B cell (primary cell): Measurements from ENCODE around the gene LIPM. TPM values are rescaled to one million over a fixed set of nuclear protein-coding genes. Genes with fewer than 3 reads are reported as not detected.
"Not testable (repeated sequence)": the region's sequence is repeated elsewhere in the genome, so short reads cannot be mapped to it uniquely, and the experiment has no call there.

Source experiments
- ATAC-seq: fragments of 200-7000 bp; cut with Tn5 transposase; one replicate; pipeline ENCODE4 v1.10.0; 2021; ENCODE audit warnings: low read depth, mild to moderate bottlenecking, moderate number of reproducible peaks, moderate library complexity
- CTCF ChIA-PET: fragments of 350-600 bp; sonication (Branson Sonifier 250); formaldehyde crosslinking; loops from one replicate; lab custom pipeline; 2021; ENCODE audit warnings: antibody characterized with exemption, inconsistent platforms; lab: Charles Lee
- POLR2A ChIA-PET: fragments of 350-600 bp; sonication (Branson Sonifier 250); formaldehyde crosslinking; loops from one replicate; lab custom pipeline; 2021; ENCODE audit warnings: antibody characterized with exemption; lab: Charles Lee
- DNase-seq: peaks from one replicate; pipeline ENCODE4 v3.0.0; 2013
- H2AFZ ChIP-seq: 2 replicates; pipeline ENCODE4 v1.6.1; 2012; ENCODE audit warnings: mild to moderate bottlenecking, low read depth, low read length; ENCODE audit not compliant: insufficient read depth, poor library complexity, severe bottlenecking
- H3K27ac ChIP-seq, 2 donors: 1 replicate in 1 of 2; 2 replicates in 1 of 2; pipeline ENCODE4 v1.5.1; 2012 to 2013; ENCODE audit warnings: low read length in 2 of 2, mild to moderate bottlenecking in 2 of 2, moderate library complexity in 1 of 2
- H3K27me3 ChIP-seq, 4 experiments: fragments of 200-600 bp in 1 of 4; sonication (generic) in 1 of 4; replicated peaks in 1 of 4; 1 replicate in 2 of 4; 2 replicates in 2 of 4; pipeline versions ENCODE4 v1.6.1 to v1.7.0; 2013 to 2016; ENCODE audit warnings: low read length in 3 of 4, mild to moderate bottlenecking in 2 of 4, mixed read lengths in 1 of 4, moderate library complexity in 1 of 4; ENCODE audit not compliant: insufficient read depth in 4 of 4, control insufficient read depth in 3 of 4; ENCODE audit errors: control extremely low read depth in 1 of 4
- H3K36me3 ChIP-seq, 2 experiments: replicated peaks in 1 of 2; 1 replicate in 1 of 2; 2 replicates in 1 of 2; pipeline versions ENCODE4 v1.6.1 to v1.7.1; 2013; ENCODE audit warnings: low read length in 1 of 2; ENCODE audit not compliant: insufficient read depth in 2 of 2, control insufficient read depth in 1 of 2; ENCODE audit errors: control extremely low read depth in 1 of 2, extremely low read depth in 1 of 2
- H3K4me1 ChIP-seq, 2 donors: fragments of 200-600 bp in 1 of 2; sonication (generic) in 1 of 2; 1 replicate in 1 of 2; 2 replicates in 1 of 2; pipeline versions ENCODE4 v1.5.1 to v1.6.1; 2013 to 2017; ENCODE audit warnings: low read length in 2 of 2; ENCODE audit not compliant: control insufficient read depth in 2 of 2, insufficient read depth in 2 of 2
- H3K4me2 ChIP-seq: replicated peaks from 2 replicates; pipeline ENCODE3; 2012; ENCODE audit warnings: mild to moderate bottlenecking, low read depth, low read length; ENCODE audit not compliant: poor library complexity, severe bottlenecking
- H3K4me3 ChIP-seq, 5 experiments: fragments of 200-600 bp in 1 of 5; sonication (generic) in 1 of 5; 1 replicate in 3 of 5; 2 replicates in 2 of 5; pipeline versions ENCODE4 v1.5.1 to v1.7.0; 2011 to 2016; ENCODE audit warnings: low read length in 4 of 5, mild to moderate bottlenecking in 4 of 5, low read depth in 2 of 5, control low read depth in 1 of 5, moderate library complexity in 1 of 5; ENCODE audit not compliant: insufficient read depth in 1 of 5; ENCODE audit errors: control extremely low read depth in 1 of 5, extremely low read depth in 1 of 5
- H3K79me2 ChIP-seq: fragments of 200-600 bp; sonication (generic); one replicate; pipeline ENCODE4 v1.6.0; 2016; ENCODE audit warnings: low read length; ENCODE audit not compliant: control insufficient read depth, insufficient read depth
- H3K9ac ChIP-seq: fragments of 200-600 bp; sonication (generic); 2 replicates; pipeline ENCODE4 v1.6.1; 2017; ENCODE audit warnings: mild to moderate bottlenecking, low read length, moderate library complexity
- H3K9me3 ChIP-seq, 3 donors: one replicate each; pipeline versions ENCODE4 v1.6.1 to v1.7.1; 2013; ENCODE audit warnings: low read length in 2 of 3; ENCODE audit not compliant: control insufficient read depth in 2 of 3, insufficient read depth in 1 of 3; ENCODE audit errors: control extremely low read depth in 1 of 3
- H4K20me1 ChIP-seq: 2 replicates; pipeline ENCODE4 v1.6.0; 2012; ENCODE audit warnings: mild to moderate bottlenecking, low read length; ENCODE audit not compliant: insufficient read depth, control insufficient read depth, poor library complexity, severe bottlenecking
- H3K27ac Mint-ChIP-seq: one replicate; pipeline ENCODE4 v1.8.0; 2021; ENCODE audit warnings: mixed read lengths
- H3K27me3 Mint-ChIP-seq: one replicate; pipeline ENCODE4 v1.8.0; 2021; ENCODE audit warnings: mixed read lengths
- H3K4me1 Mint-ChIP-seq: one replicate; pipeline ENCODE4 v1.8.0; 2021; ENCODE audit warnings: mixed read lengths
- H3K4me3 Mint-ChIP-seq: one replicate; pipeline ENCODE4 v1.8.0; 2021; ENCODE audit warnings: mixed read lengths
- H3K9me3 Mint-ChIP-seq: one replicate; pipeline ENCODE4 v1.8.0; 2022; ENCODE audit warnings: mixed read lengths; ENCODE audit not compliant: insufficient read depth
- CTCF ChIP-seq: fragments of 200-600 bp; IDR thresholded peaks from one replicate; pipeline ENCODE4 v1.8.0; 2022; ENCODE audit warnings: antibody characterized with exemption, mild to moderate bottlenecking
- EZH2 ChIP-seq: IDR thresholded peaks from 2 replicates; pipeline ENCODE4 v1.6.1; 2012; ENCODE audit warnings: borderline replicate concordance, low read depth, mild to moderate bottlenecking, moderate library complexity, low read length; ENCODE audit not compliant: insufficient read depth, poor library complexity, severe bottlenecking
- WGBS: methylation state at CpG from one replicate; pipeline ENCODE4 v1.1.5; 2013; ENCODE audit warnings: missing lambda C conversion rate; ENCODE audit not compliant: insufficient coverage; 5-methylcytosine and 5-hydroxymethylcytosine counted together
- intact Hi-C: fragments of 100-400 bp; cut with micrococcal nuclease; formaldehyde crosslinking; loops from one replicate; pipeline ENCODE4 v1.10.0; 2022
- polyA plus RNA-seq: library from polyadenylated mRNA; depleted of rRNA; stranded (reverse); fragments of >200 nt; gene quantifications from 2 replicates; pipeline ENCODE4 v1.2.3, GENCODE V29; 2012
- total RNA-seq, 2 donors: library from RNA; stranded (reverse); fragments of 120-200 nt in 1 of 2; gene quantifications; 1 replicate in 1 of 2; 2 replicates in 1 of 2; pipeline versions ENCODE4 v1.2.3 to v1.2.4, GENCODE V29; 2013 to 2022

Gene LIPM
- total and polyA plus RNA-seq, 2 donors (not counting 1 experiment from before 2014, with no cell fraction given): not detected

GRCh38 chr10:88835910-88836221 is 33.3 kb downstream of the LIPM start:
- no CpG with 5 or more reads among the region's 2 CpGs for WGBS
- no peak overlapping the region for H3K4me3 Mint-ChIP-seq
- TF ChIP-seq EZH2 (no peak), CTCF (peak; percentile 31)
- no peaks in the 10 kb centered on the region for H4K20me1 ChIP-seq
- H3K79me2 ChIP-seq: no peaks in the 10 kb centered on the region
- no peaks in the 10 kb centered on the region for H3K27me3 ChIP-seq
- H3K9ac ChIP-seq: no peak overlapping the region
- H3K4me1 ChIP-seq: peaks cover 0 to 5% of the 10 kb centered on the region in 2 donors
- no peaks in the 10 kb centered on the region for H3K36me3 ChIP-seq
- H3K9me3 ChIP-seq: no peaks in the 10 kb centered on the region
- intact Hi-C loops: loop anchor here (1.0 to 10.0 kb wide), 6 partner anchors 44 to 377 kb away; partner anchors contain the start of genes FAS and STAMBPL1
- DNase-seq: no peak
- no peak for ATAC-seq
- peaks cover 6% of the 10 kb centered on the region for H3K4me1 Mint-ChIP-seq
- H3K4me3 ChIP-seq: no peak overlapping the region
- H3K9me3 Mint-ChIP-seq: no peaks in the 10 kb centered on the region
- H3K4me2 ChIP-seq: no peak overlapping the region
- no peak overlapping the region for H3K27ac ChIP-seq
- H3K27ac Mint-ChIP-seq: no peak overlapping the region
- no peak overlapping the region for H2AFZ ChIP-seq
- CTCF ChIA-PET: interaction anchor here (0.7 to 22.4 kb wide), 48 partner anchors 9 to 382 kb away, joined by 3 to 749 read pairs (median 6); partner anchors contain the start of genes CH25H, FAS, RNLS and STAMBPL1
- POLR2A ChIA-PET: interaction anchor here (0.9 to 2.0 kb wide), 3 partner anchors 44 to 97 kb away, joined by 3 to 6 read pairs (median 4); partner anchors contain the start of gene STAMBPL1
- no peaks in the 10 kb centered on the region for H3K27me3 Mint-ChIP-seq

GRCh38 chr10:88837632-88838031 is 35.1 kb downstream of the LIPM start:
- not testable (repeated sequence) for H3K4me2 ChIP-seq, DNase-seq, H3K36me3 ChIP-seq, H2AFZ ChIP-seq, H3K4me3 Mint-ChIP-seq, H3K4me1 ChIP-seq, H3K79me2 ChIP-seq, H3K27me3 Mint-ChIP-seq, H4K20me1 ChIP-seq, H3K9me3 Mint-ChIP-seq, H3K4me3 ChIP-seq, H3K9ac ChIP-seq, H3K9me3 ChIP-seq, ATAC-seq, H3K27ac ChIP-seq, H3K27ac Mint-ChIP-seq, H3K4me1 Mint-ChIP-seq, H3K27me3 ChIP-seq
- intact Hi-C loops: loop anchor here (5.0 to 10.0 kb wide), 2 partner anchors 155 to 197 kb away; partner anchors contain the start of gene FAS
- POLR2A ChIA-PET: interaction anchor here (2.0 kb wide), 1 partner anchor 95 kb away, joined by 6 read pairs; no protein-coding TSS in a partner anchor
- CTCF ChIA-PET: interaction anchor here (1.1 to 22.4 kb wide), 20 partner anchors 12 to 1020 kb away, joined by 3 to 749 read pairs (median 13); partner anchors contain the start of genes ATAD1 and STAMBPL1
